ENCODE data around the gene LSM2.

- TF ChIP-seq CTCF (conservative IDR thresholded peaks at IDR 0.05; ENCODE audit: low read length) (no peak), EZH2phosphoT487 (IDR thresholded peaks at IDR 0.05; ENCODE audit: borderline replicate concordance, low read depth, low read length) (no peak)
These were observed 53.9 kb downstream of the LSM2 start for GRCh38 chr6:31752739-31753319.
